B cell (primary cell): Measurements from ENCODE around the gene CAPN5. TPM values are rescaled to one million over a fixed set of nuclear protein-coding genes. Genes with fewer than 3 reads are reported as not detected.

Experiments
- ATAC-seq: fragments of 200-7000 bp; cut with Tn5 transposase; one replicate; pipeline ENCODE4 v1.10.0; 2021; ENCODE audit warnings: low read depth, mild to moderate bottlenecking, moderate number of reproducible peaks, moderate library complexity
- CTCF ChIA-PET: fragments of 350-600 bp; sonication (Branson Sonifier 250); formaldehyde crosslinking; loops from one replicate; lab custom pipeline; 2021; ENCODE audit warnings: antibody characterized with exemption, inconsistent platforms; lab: Charles Lee
- POLR2A ChIA-PET: fragments of 350-600 bp; sonication (Branson Sonifier 250); formaldehyde crosslinking; loops from one replicate; lab custom pipeline; 2021; ENCODE audit warnings: antibody characterized with exemption; lab: Charles Lee
- DNase-seq: peaks from one replicate; pipeline ENCODE4 v3.0.0; 2013
- H2AFZ ChIP-seq: 2 replicates; pipeline ENCODE4 v1.6.1; 2012; ENCODE audit warnings: mild to moderate bottlenecking, low read depth, low read length; ENCODE audit not compliant: insufficient read depth, poor library complexity, severe bottlenecking
- H3K27ac ChIP-seq, 2 donors: 1 replicate in 1 of 2; 2 replicates in 1 of 2; pipeline ENCODE4 v1.5.1; 2012 to 2013; ENCODE audit warnings: low read length in 2 of 2, mild to moderate bottlenecking in 2 of 2, moderate library complexity in 1 of 2
- H3K27me3 ChIP-seq, 4 experiments: fragments of 200-600 bp in 1 of 4; sonication (generic) in 1 of 4; replicated peaks in 1 of 4; 1 replicate in 2 of 4; 2 replicates in 2 of 4; pipeline versions ENCODE4 v1.6.1 to v1.7.0; 2013 to 2016; ENCODE audit warnings: low read length in 3 of 4, mild to moderate bottlenecking in 2 of 4, mixed read lengths in 1 of 4, moderate library complexity in 1 of 4; ENCODE audit not compliant: insufficient read depth in 4 of 4, control insufficient read depth in 3 of 4; ENCODE audit errors: control extremely low read depth in 1 of 4
- H3K36me3 ChIP-seq, 2 experiments: replicated peaks in 1 of 2; 1 replicate in 1 of 2; 2 replicates in 1 of 2; pipeline versions ENCODE4 v1.6.1 to v1.7.1; 2013; ENCODE audit warnings: low read length in 1 of 2; ENCODE audit not compliant: insufficient read depth in 2 of 2, control insufficient read depth in 1 of 2; ENCODE audit errors: control extremely low read depth in 1 of 2, extremely low read depth in 1 of 2
- H3K4me1 ChIP-seq, 2 donors: fragments of 200-600 bp in 1 of 2; sonication (generic) in 1 of 2; 1 replicate in 1 of 2; 2 replicates in 1 of 2; pipeline versions ENCODE4 v1.5.1 to v1.6.1; 2013 to 2017; ENCODE audit warnings: low read length in 2 of 2; ENCODE audit not compliant: control insufficient read depth in 2 of 2, insufficient read depth in 2 of 2
- H3K4me2 ChIP-seq: replicated peaks from 2 replicates; pipeline ENCODE3; 2012; ENCODE audit warnings: mild to moderate bottlenecking, low read depth, low read length; ENCODE audit not compliant: poor library complexity, severe bottlenecking
- H3K4me3 ChIP-seq, 5 experiments: fragments of 200-600 bp in 1 of 5; sonication (generic) in 1 of 5; 1 replicate in 3 of 5; 2 replicates in 2 of 5; pipeline versions ENCODE4 v1.5.1 to v1.7.0; 2011 to 2016; ENCODE audit warnings: low read length in 4 of 5, mild to moderate bottlenecking in 4 of 5, low read depth in 2 of 5, control low read depth in 1 of 5, moderate library complexity in 1 of 5; ENCODE audit not compliant: insufficient read depth in 1 of 5; ENCODE audit errors: control extremely low read depth in 1 of 5, extremely low read depth in 1 of 5
- H3K79me2 ChIP-seq: fragments of 200-600 bp; sonication (generic); one replicate; pipeline ENCODE4 v1.6.0; 2016; ENCODE audit warnings: low read length; ENCODE audit not compliant: control insufficient read depth, insufficient read depth
- H3K9ac ChIP-seq: fragments of 200-600 bp; sonication (generic); 2 replicates; pipeline ENCODE4 v1.6.1; 2017; ENCODE audit warnings: mild to moderate bottlenecking, low read length, moderate library complexity
- H3K9me3 ChIP-seq, 3 donors: one replicate each; pipeline versions ENCODE4 v1.6.1 to v1.7.1; 2013; ENCODE audit warnings: low read length in 2 of 3; ENCODE audit not compliant: control insufficient read depth in 2 of 3, insufficient read depth in 1 of 3; ENCODE audit errors: control extremely low read depth in 1 of 3
- H4K20me1 ChIP-seq: 2 replicates; pipeline ENCODE4 v1.6.0; 2012; ENCODE audit warnings: mild to moderate bottlenecking, low read length; ENCODE audit not compliant: insufficient read depth, control insufficient read depth, poor library complexity, severe bottlenecking
- H3K27ac Mint-ChIP-seq: one replicate; pipeline ENCODE4 v1.8.0; 2021; ENCODE audit warnings: mixed read lengths
- H3K27me3 Mint-ChIP-seq: one replicate; pipeline ENCODE4 v1.8.0; 2021; ENCODE audit warnings: mixed read lengths
- H3K4me1 Mint-ChIP-seq: one replicate; pipeline ENCODE4 v1.8.0; 2021; ENCODE audit warnings: mixed read lengths
- H3K4me3 Mint-ChIP-seq: one replicate; pipeline ENCODE4 v1.8.0; 2021; ENCODE audit warnings: mixed read lengths
- H3K9me3 Mint-ChIP-seq: one replicate; pipeline ENCODE4 v1.8.0; 2022; ENCODE audit warnings: mixed read lengths; ENCODE audit not compliant: insufficient read depth
- CTCF ChIP-seq: fragments of 200-600 bp; IDR thresholded peaks from one replicate; pipeline ENCODE4 v1.8.0; 2022; ENCODE audit warnings: antibody characterized with exemption, mild to moderate bottlenecking
- EZH2 ChIP-seq: IDR thresholded peaks from 2 replicates; pipeline ENCODE4 v1.6.1; 2012; ENCODE audit warnings: borderline replicate concordance, low read depth, mild to moderate bottlenecking, moderate library complexity, low read length; ENCODE audit not compliant: insufficient read depth, poor library complexity, severe bottlenecking
- WGBS: methylation state at CpG from one replicate; pipeline ENCODE4 v1.1.5; 2013; ENCODE audit warnings: missing lambda C conversion rate; ENCODE audit not compliant: insufficient coverage; 5-methylcytosine and 5-hydroxymethylcytosine counted together
- intact Hi-C: fragments of 100-400 bp; cut with micrococcal nuclease; formaldehyde crosslinking; loops from one replicate; pipeline ENCODE4 v1.10.0; 2022
- polyA plus RNA-seq: library from polyadenylated mRNA; depleted of rRNA; stranded (reverse); fragments of >200 nt; gene quantifications from 2 replicates; pipeline ENCODE4 v1.2.3, GENCODE V29; 2012
- total RNA-seq, 2 donors: library from RNA; stranded (reverse); fragments of 120-200 nt in 1 of 2; gene quantifications; 1 replicate in 1 of 2; 2 replicates in 1 of 2; pipeline versions ENCODE4 v1.2.3 to v1.2.4, GENCODE V29; 2013 to 2022

The CAPN5 gene
- total and polyA plus RNA-seq, 2 donors (not counting 1 experiment from before 2014, with no cell fraction given) = 0.74 to 0.78 TPM

GRCh38 chr11:77056814-77057402, 9.9 kb upstream of the CAPN5 start:
- Mint-ChIP-seq H3K9me3 (peaks cover 3% of the 10 kb centered on the region), H3K4me3 (no peak overlapping the region), H3K27ac (no peak overlapping the region), H3K27me3 (peaks cover 19% of the 10 kb centered on the region), H3K4me1 (no peaks in the 10 kb centered on the region)
- no peak overlapping the region for H3K27ac ChIP-seq
- H3K4me2 ChIP-seq = no peak overlapping the region
- H3K9ac ChIP-seq = no peak overlapping the region
- ATAC-seq (no peak), DNase-seq (no peak)
- H3K27me3 ChIP-seq = peaks cover 0 to 10% (median 0%) of the 10 kb centered on the region in 4 experiments
- no peak for TF ChIP-seq EZH2
- TF ChIP-seq CTCF = no peak
- H3K4me1 ChIP-seq = no peaks in the 10 kb centered on the region
- WGBS = 83% methylated on average over 1 of the region's 3 CpGs
- H3K79me2 ChIP-seq = no peaks in the 10 kb centered on the region
- peaks cover 1 to 24% (median 10%) of the 10 kb centered on the region in 3 donors for H3K9me3 ChIP-seq
- ChIA-PET CTCF (interaction anchor here (1.5 kb wide), 1 partner anchor 10 kb away, joined by 4 read pairs; no protein-coding TSS in a partner anchor), POLR2A (no interaction called here)
- intact Hi-C loops = no loop called here
- H3K36me3 ChIP-seq = no peaks in the 10 kb centered on the region
- no peak overlapping the region for H2AFZ ChIP-seq
- H4K20me1 ChIP-seq = no peaks in the 10 kb centered on the region
- no peak overlapping the region for H3K4me3 ChIP-seq

GRCh38 chr11:77057938-77058474, 8.8 kb upstream of the CAPN5 start:
- intact Hi-C loops = no loop called here

More at GRCh38 chr11:77057938-77058474, 8.8 kb upstream of the CAPN5 start:
- H3K9ac ChIP-seq = no peak overlapping the region
- DNase-seq = no peak
- no peak overlapping the region for H3K4me2 ChIP-seq
- no peak for ATAC-seq
- no peaks in the 10 kb centered on the region for H3K4me1 Mint-ChIP-seq
- H2AFZ ChIP-seq = no peak overlapping the region
- H3K27ac ChIP-seq = no peak overlapping the region
- CTCF ChIA-PET = interaction anchor here (0.6 to 1.3 kb wide), 2 partner anchors 34 to 284 kb away, joined by 3 to 4 read pairs; no protein-coding TSS in a partner anchor
- H4K20me1 ChIP-seq = no peaks in the 10 kb centered on the region
- peaks cover 19% of the 10 kb centered on the region for H3K27me3 Mint-ChIP-seq
- TF ChIP-seq CTCF (no peak), EZH2 (no peak)
- 79% methylated on average over 4 of the region's 9 CpGs for WGBS
- H3K36me3 ChIP-seq = no peaks in the 10 kb centered on the region
- no peaks in the 10 kb centered on the region for H3K79me2 ChIP-seq
- H3K27me3 ChIP-seq = peaks cover 0 to 10% (median 0%) of the 10 kb centered on the region in 4 experiments
- no peaks in the 10 kb centered on the region for H3K4me1 ChIP-seq
- H3K4me3 ChIP-seq = no peak overlapping the region
- peaks cover 3% of the 10 kb centered on the region for H3K9me3 Mint-ChIP-seq
- H3K4me3 Mint-ChIP-seq = no peak overlapping the region
- peaks cover 1 to 26% (median 10%) of the 10 kb centered on the region in 3 donors for H3K9me3 ChIP-seq
- H3K27ac Mint-ChIP-seq = no peak overlapping the region
- POLR2A ChIA-PET = no interaction called here
